IPS-20b (cell line): ENCODE results near the gene KIAA0513.

Experiments
- H3K27ac ChIP-seq: one replicate; pipeline ENCODE4 v1.5.1; 2013; ENCODE audit warnings: low read length
- H3K27me3 ChIP-seq: 2 replicates; pipeline ENCODE4 v1.6.1; 2013; ENCODE audit warnings: mild to moderate bottlenecking, low read length, inconsistent platforms; ENCODE audit not compliant: insufficient read depth
- H3K36me3 ChIP-seq: 2 replicates; pipeline ENCODE4 v1.6.1; 2013; ENCODE audit warnings: low read depth, mild to moderate bottlenecking, inconsistent platforms, low read length, moderate library complexity; ENCODE audit not compliant: insufficient read depth
- H3K4me1 ChIP-seq: 2 replicates; pipeline ENCODE4 v1.6.1; 2013; ENCODE audit warnings: mild to moderate bottlenecking, control low read depth, inconsistent platforms, low read length, moderate library complexity; ENCODE audit not compliant: insufficient read depth
- H3K4me3 ChIP-seq: 2 replicates; pipeline ENCODE4 v1.5.1; 2013; ENCODE audit warnings: mild to moderate bottlenecking, low read length, inconsistent platforms
- H3K9ac ChIP-seq: 2 replicates; pipeline ENCODE4 v1.6.1; 2013; ENCODE audit warnings: low read depth, mild to moderate bottlenecking, inconsistent platforms, low read length, moderate library complexity
- H3K9me3 ChIP-seq: 2 replicates; pipeline ENCODE4 v1.6.1; 2013; ENCODE audit warnings: mild to moderate bottlenecking, low read depth, low read length, inconsistent platforms; ENCODE audit not compliant: insufficient read depth

KIAA0513 gene

DNA sequence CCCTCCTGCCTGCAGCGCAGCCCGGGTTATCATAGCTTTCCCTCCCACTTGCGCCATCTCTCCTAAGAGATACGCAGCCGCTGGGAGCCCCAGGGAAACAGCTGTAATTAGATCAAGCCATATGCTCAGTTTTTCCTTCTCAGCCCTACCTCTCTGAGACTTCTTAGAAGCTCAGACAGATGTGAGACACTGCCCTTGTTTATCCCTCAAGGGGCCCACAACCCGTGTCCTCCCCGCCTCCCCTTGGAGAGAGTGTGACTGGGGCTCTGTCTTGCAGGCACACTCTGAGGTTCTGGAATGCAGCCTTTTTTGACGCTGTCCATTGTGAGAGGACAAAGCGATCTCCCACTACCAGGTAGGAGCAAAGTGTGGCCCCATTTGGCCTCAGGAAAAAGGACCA, 53.4 kb downstream of the KIAA0513 start:
- Histone ChIP-seq H3K4me3 (no peak overlapping the region; the same call in 1 of the 2 replicates), H3K4me1 (peaks cover 18% of the 10 kb centered on the region), H3K36me3 (peaks cover 8% of the 10 kb centered on the region; the same call in 1 of the 2 replicates), H3K9ac (no peak overlapping the region), H3K27ac (no peak overlapping the region), H3K9me3 (no peaks in the 10 kb centered on the region), H3K27me3 (peaks cover 80% of the 10 kb centered on the region)

GRCh38 chr16:85081765-85082164, 54.2 kb downstream of the KIAA0513 start:
- H3K27me3 ChIP-seq: peaks cover 78% of the 10 kb centered on the region
- peaks cover 18% of the 10 kb centered on the region for H3K4me1 ChIP-seq
- H3K9me3 ChIP-seq: no peaks in the 10 kb centered on the region
- no peak overlapping the region for H3K27ac ChIP-seq
- no peak overlapping the region for H3K9ac ChIP-seq
- peaks cover 8% of the 10 kb centered on the region; the same call in 1 of the 2 replicates for H3K36me3 ChIP-seq
- H3K4me3 ChIP-seq: peak overlapping the region; percentile 51; the same call in 1 of the 2 replicates

- Histone ChIP-seq H3K9me3 (no peaks in the 10 kb centered on the region), H3K4me1 (peaks cover 18% of the 10 kb centered on the region), H3K27ac (no peak overlapping the region), H3K36me3 (peaks cover 8% of the 10 kb centered on the region; the same call in 1 of the 2 replicates), H3K4me3 (peak overlapping the region; percentile 51; the same call in 1 of the 2 replicates), H3K9ac (peak overlapping the region; percentile 22; the same call in 1 of the 2 replicates), H3K27me3 (peaks cover 78% of the 10 kb centered on the region)
Observed at GRCh38 chr16:85082173-85083050, 54.8 kb downstream of the KIAA0513 start.

GRCh38 chr16:85083051-85083639, 55.5 kb downstream of the KIAA0513 start:
- peaks cover 18% of the 10 kb centered on the region for H3K4me1 ChIP-seq
- no peaks in the 10 kb centered on the region for H3K9me3 ChIP-seq
- H3K27ac ChIP-seq: no peak overlapping the region
- peak overlapping the region; percentile 51; the same call in 1 of the 2 replicates for H3K4me3 ChIP-seq
- peak overlapping the region; percentile 22; the same call in 1 of the 2 replicates for H3K9ac ChIP-seq
- peaks cover 8% of the 10 kb centered on the region; the same call in 1 of the 2 replicates for H3K36me3 ChIP-seq
- H3K27me3 ChIP-seq: peaks cover 71% of the 10 kb centered on the region

- Histone ChIP-seq H3K9me3 (no peaks in the 10 kb centered on the region), H3K27me3 (peaks cover 53% of the 10 kb centered on the region), H3K27ac (no peak overlapping the region), H3K36me3 (no peaks in the 10 kb centered on the region), H3K9ac (no peak overlapping the region), H3K4me3 (no peak overlapping the region), H3K4me1 (peaks cover 18% of the 10 kb centered on the region)
Observed at GRCh38 chr16:85084841-85085510, 57.4 kb downstream of the KIAA0513 start.

DNA sequence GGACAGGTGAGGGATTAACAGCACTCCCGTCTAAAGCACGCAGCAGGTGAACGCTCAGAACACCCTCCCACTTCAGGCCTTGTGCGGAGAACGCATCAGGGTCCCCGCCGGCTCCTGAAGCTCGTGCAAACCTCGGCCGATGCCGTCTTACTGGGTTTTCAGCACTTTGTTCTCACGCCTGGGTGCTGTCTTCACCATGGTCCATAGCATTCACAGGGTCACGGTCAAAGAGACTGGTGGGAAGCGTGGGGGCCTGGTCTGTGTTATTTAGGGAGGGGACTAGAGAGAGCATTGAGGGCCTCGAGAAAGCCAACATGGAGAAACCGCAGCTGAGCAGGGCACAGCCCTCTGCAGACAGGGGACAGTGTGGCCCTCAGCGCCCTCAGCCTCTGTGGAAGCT, 58.1 kb downstream of the KIAA0513 start:
- Histone ChIP-seq H3K4me1 (peaks cover 18% of the 10 kb centered on the region), H3K36me3 (no peaks in the 10 kb centered on the region), H3K9me3 (no peaks in the 10 kb centered on the region), H3K27me3 (peaks cover 49% of the 10 kb centered on the region), H3K27ac (no peak overlapping the region), H3K4me3 (no peak overlapping the region), H3K9ac (no peak overlapping the region)

GRCh38 chr16:85086347-85087291, 59.0 kb downstream of the KIAA0513 start:
- H3K4me3 ChIP-seq: no peak overlapping the region
- H3K27me3 ChIP-seq: peaks cover 40% of the 10 kb centered on the region
- H3K27ac ChIP-seq: no peak overlapping the region
- H3K36me3 ChIP-seq: no peaks in the 10 kb centered on the region
- peaks cover 11% of the 10 kb centered on the region for H3K4me1 ChIP-seq
- H3K9ac ChIP-seq: no peak overlapping the region
- H3K9me3 ChIP-seq: no peaks in the 10 kb centered on the region

- no peaks in the 10 kb centered on the region for H3K9me3 ChIP-seq
- H3K4me1 ChIP-seq: peaks cover 5% of the 10 kb centered on the region
- H3K9ac ChIP-seq: no peak overlapping the region
- peaks cover 25% of the 10 kb centered on the region for H3K27me3 ChIP-seq
- no peaks in the 10 kb centered on the region for H3K36me3 ChIP-seq
- H3K27ac ChIP-seq: no peak overlapping the region
- H3K4me3 ChIP-seq: no peak overlapping the region
Observed at GRCh38 chr16:85087899-85088569, 60.4 kb downstream of the KIAA0513 start.

DNA sequence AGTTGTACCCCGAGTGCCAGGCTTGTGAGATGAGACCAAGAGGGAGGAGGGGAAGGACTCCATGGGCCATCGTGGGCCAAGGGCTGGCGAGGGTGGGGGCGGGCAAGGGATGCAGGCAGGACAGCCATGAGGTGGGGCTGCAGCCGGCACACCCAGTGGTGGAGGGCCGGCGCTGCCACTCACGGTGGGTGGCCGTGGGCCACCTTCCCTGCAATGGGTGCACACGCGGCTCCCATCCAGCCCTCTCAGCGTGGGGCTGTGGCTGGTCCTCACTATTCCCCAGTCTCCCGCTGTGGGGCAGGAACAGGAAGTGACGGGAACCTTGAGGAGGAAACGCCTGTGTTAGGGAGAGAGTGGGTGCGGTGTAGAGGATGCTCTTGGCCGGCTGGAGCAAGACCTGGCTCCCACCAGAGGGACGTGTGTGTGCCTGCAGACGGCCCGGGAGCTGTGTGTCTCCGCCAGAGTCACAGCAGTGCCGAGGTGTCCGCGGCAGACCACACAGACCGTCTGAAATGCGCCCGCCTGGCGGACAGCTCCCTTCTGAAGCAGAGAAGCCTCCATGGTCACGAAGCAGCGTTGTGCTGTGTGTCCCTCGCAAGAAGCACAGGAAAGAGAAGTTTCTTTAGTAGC, 61.1 kb downstream of the KIAA0513 start:
- H3K36me3 ChIP-seq: no peaks in the 10 kb centered on the region
- no peak overlapping the region for H3K27ac ChIP-seq
- no peaks in the 10 kb centered on the region for H3K9me3 ChIP-seq
- H3K27me3 ChIP-seq: peaks cover 25% of the 10 kb centered on the region
- H3K9ac ChIP-seq: no peak overlapping the region
- H3K4me3 ChIP-seq: no peak overlapping the region
- peaks cover 2% of the 10 kb centered on the region for H3K4me1 ChIP-seq

DNA sequence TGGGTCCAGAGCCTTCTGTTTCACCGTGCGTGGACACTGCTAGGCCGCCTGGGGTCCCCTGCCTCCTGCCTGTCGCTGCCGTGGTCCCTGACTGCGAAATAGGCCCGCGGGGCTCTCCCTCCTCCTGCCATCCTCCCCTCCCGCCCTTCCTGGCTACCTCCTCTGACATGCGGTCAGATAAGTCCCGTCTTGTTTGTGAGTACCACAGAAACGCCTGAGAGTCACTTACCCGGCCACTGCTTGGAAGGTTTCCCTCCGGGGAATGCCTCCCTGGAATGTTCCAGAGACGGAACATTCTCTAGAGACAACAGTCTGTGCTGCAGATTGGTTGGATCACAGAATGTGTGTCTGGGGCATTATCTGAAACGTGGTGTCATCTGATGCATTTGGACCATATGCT, 61.9 kb downstream of the KIAA0513 start:
- Histone ChIP-seq H3K4me1 (no peaks in the 10 kb centered on the region), H3K9ac (no peak overlapping the region), H3K36me3 (no peaks in the 10 kb centered on the region), H3K4me3 (no peak overlapping the region), H3K9me3 (no peaks in the 10 kb centered on the region), H3K27me3 (peaks cover 20% of the 10 kb centered on the region), H3K27ac (no peak overlapping the region)
